H9 (cell line): ENCODE data around the gene KLHL28. TPM values are rescaled to one million over a fixed set of nuclear protein-coding genes. Genes with fewer than 3 reads are reported as not detected.

Source experiments
- DNase-seq: peaks from one replicate; pipeline ENCODE4 v3.0.0-alpha.2; 2017
- H2AFZ ChIP-seq: one replicate; pipeline ENCODE4 v1.6.1; 2013; ENCODE audit warnings: mild to moderate bottlenecking, low read length, control low read depth, moderate library complexity
- H2AK5ac ChIP-seq: 2 replicates; pipeline ENCODE4 v1.6.1; 2013; ENCODE audit warnings: low read length, control low read depth, mixed read lengths; ENCODE audit not compliant: insufficient read length
- H2BK120ac ChIP-seq: one replicate; pipeline ENCODE4 v1.6.1; 2013; ENCODE audit warnings: low read depth, mild to moderate bottlenecking, low read length, control low read depth, inconsistent platforms; ENCODE audit not compliant: poor library complexity, severe bottlenecking
- H2BK12ac ChIP-seq: 2 replicates; pipeline ENCODE4 v1.6.1; 2013; ENCODE audit warnings: low read length, control low read depth, mixed read lengths, low read depth; ENCODE audit not compliant: insufficient read length
- H2BK15ac ChIP-seq: 2 replicates; pipeline ENCODE4 v1.6.1; 2013; ENCODE audit warnings: low read depth, low read length, control low read depth
- H2BK20ac ChIP-seq: one replicate; pipeline ENCODE4 v1.6.1; 2013; ENCODE audit warnings: low read depth, mild to moderate bottlenecking, low read length, control low read depth, inconsistent platforms; ENCODE audit not compliant: poor library complexity, severe bottlenecking
- H2BK5ac ChIP-seq: 2 replicates; pipeline ENCODE4 v1.6.1; 2013; ENCODE audit warnings: low read length, control low read depth, mixed read lengths; ENCODE audit not compliant: insufficient read length
- H3K14ac ChIP-seq: 2 replicates; pipeline ENCODE4 v1.6.1; 2013; ENCODE audit warnings: low read length, control low read depth; ENCODE audit not compliant: insufficient read depth
- H3K18ac ChIP-seq: 2 replicates; pipeline ENCODE4 v1.6.1; 2013; ENCODE audit warnings: low read depth, mild to moderate bottlenecking, mixed read lengths, low read length, control low read depth; ENCODE audit not compliant: insufficient read length
- H3K23ac ChIP-seq: 2 replicates; pipeline ENCODE4 v1.6.1; 2013; ENCODE audit warnings: low read length, control low read depth, mixed read lengths, low read depth; ENCODE audit not compliant: insufficient read length
- H3K23me2 ChIP-seq: 2 replicates; pipeline ENCODE4 v1.6.1; 2013; ENCODE audit warnings: low read depth, mild to moderate bottlenecking, mixed read lengths, low read length, control low read depth; ENCODE audit not compliant: insufficient read length, poor library complexity, severe bottlenecking
- H3K27ac ChIP-seq: 2 replicates; pipeline ENCODE4 v1.5.1; 2013; ENCODE audit warnings: low read length, control low read depth, mixed read lengths, low read depth; ENCODE audit not compliant: insufficient read length
- H3K27me3 ChIP-seq: 2 replicates; pipeline ENCODE4 v1.6.1; 2013; ENCODE audit warnings: low read length, control low read depth, inconsistent platforms; ENCODE audit not compliant: insufficient read depth
- H3K4ac ChIP-seq: 2 replicates; pipeline ENCODE4 v1.6.1; 2013; ENCODE audit warnings: low read depth, mild to moderate bottlenecking, control low read depth, inconsistent platforms, low read length, moderate library complexity
- H3K4me1 ChIP-seq: 2 replicates; pipeline ENCODE4 v1.6.1; 2013; ENCODE audit warnings: low read length, control low read depth, inconsistent platforms; ENCODE audit not compliant: insufficient read depth
- H3K4me2 ChIP-seq: 2 replicates; pipeline ENCODE4 v1.6.1; 2013; ENCODE audit warnings: low read length, control low read depth, mixed read lengths; ENCODE audit not compliant: insufficient read length, insufficient read depth
- H3K56ac ChIP-seq: 2 replicates; pipeline ENCODE4 v1.6.1; 2013; ENCODE audit warnings: low read depth, mild to moderate bottlenecking, mixed read lengths, low read length, control low read depth; ENCODE audit not compliant: insufficient read length
- H3K79me1 ChIP-seq: 2 replicates; pipeline ENCODE4 v1.6.1; 2013; ENCODE audit warnings: low read depth, mild to moderate bottlenecking, moderate library complexity, low read length, control low read depth, inconsistent platforms; ENCODE audit not compliant: insufficient read depth, poor library complexity, severe bottlenecking
- H3K79me2 ChIP-seq: 2 replicates; pipeline ENCODE4 v1.6.1; 2013; ENCODE audit warnings: low read length, control low read depth, inconsistent platforms; ENCODE audit not compliant: insufficient read depth
- H3K9ac ChIP-seq: 2 replicates; pipeline ENCODE4 v1.6.1; 2013; ENCODE audit warnings: low read length, control low read depth, mixed read lengths; ENCODE audit not compliant: insufficient read length; ENCODE audit errors: extremely low read depth
- H3K9me3 ChIP-seq: one replicate; pipeline ENCODE4 v1.6.1; 2013; ENCODE audit warnings: low read depth, low read length, inconsistent platforms; ENCODE audit not compliant: control insufficient read depth
- H3T11ph ChIP-seq: one replicate; pipeline ENCODE4 v1.6.1; 2013; ENCODE audit warnings: mild to moderate bottlenecking, low read length, control low read depth, inconsistent platforms
- H4K20me1 ChIP-seq: one replicate; pipeline ENCODE4 v1.6.1; 2013; ENCODE audit not compliant: control insufficient read depth, insufficient read length, insufficient read depth
- H4K5ac ChIP-seq: 2 replicates; pipeline ENCODE4 v1.6.1; 2013; ENCODE audit warnings: low read depth, mild to moderate bottlenecking, mixed read lengths, low read length, control low read depth; ENCODE audit not compliant: insufficient read length
- H4K8ac ChIP-seq: replicated peaks from 2 replicates; pipeline ENCODE4 v1.6.1; 2013; ENCODE audit warnings: low read length, control low read depth, mixed read lengths, low read depth; ENCODE audit not compliant: insufficient read length
- H4K91ac ChIP-seq: 2 replicates; pipeline ENCODE4 v1.6.1; 2013; ENCODE audit warnings: low read depth, mild to moderate bottlenecking, moderate library complexity, mixed read lengths, low read length, control low read depth; ENCODE audit not compliant: insufficient read length
- H3K27ac Mint-ChIP-seq, 3 experiments: 2 replicates in 2 of 3; 3 replicates in 1 of 3; pipeline ENCODE4 v1.8.0; 2020 to 2021; ENCODE audit warnings: mixed read lengths in 3 of 3, mild to moderate bottlenecking in 1 of 3, moderate library complexity in 1 of 3
- H3K27me3 Mint-ChIP-seq: 2 replicates; pipeline ENCODE4 v1.8.0; 2021; ENCODE audit warnings: low read depth, mild to moderate bottlenecking, moderate library complexity, mixed read lengths
- H3K36me3 Mint-ChIP-seq, 3 experiments: 2 replicates in 2 of 3; 3 replicates in 1 of 3; pipeline ENCODE4 v1.8.0; 2020 to 2021; ENCODE audit warnings: low read depth in 3 of 3, mixed read lengths in 3 of 3; ENCODE audit not compliant: insufficient read depth in 1 of 3
- H3K4me1 Mint-ChIP-seq, 2 experiments: 2 replicates each; pipeline ENCODE4 v1.8.0; 2020; ENCODE audit warnings: mixed read lengths in 2 of 2
- H3K4me3 Mint-ChIP-seq, 2 experiments: 2 replicates in 1 of 2; 3 replicates in 1 of 2; pipeline ENCODE4 v1.8.0; 2020 to 2021; ENCODE audit warnings: mild to moderate bottlenecking in 2 of 2, mixed read lengths in 2 of 2, moderate library complexity in 1 of 2
- H3K9me3 Mint-ChIP-seq, 2 experiments: 2 replicates in 1 of 2; 3 replicates in 1 of 2; pipeline ENCODE4 v1.8.0; 2020; ENCODE audit warnings: mild to moderate bottlenecking in 2 of 2, mixed read lengths in 2 of 2, moderate library complexity in 1 of 2
- CTCF ChIP-seq: fragments of 200-600 bp; sonication (generic); conservative IDR thresholded peaks from 3 replicates; pipeline ENCODE4 v1.8.0; 2021; ENCODE audit warnings: antibody characterized with exemption, mild to moderate bottlenecking
- WGBS: extraction: QIAGEN DNeasy Blood & Tissue Kit; methylation state at CpG from one replicate; pipeline ENCODE4 v1.1.7; 2013; ENCODE audit warnings: missing lambda C conversion rate, low lambda C conversion rate, mixed read lengths; ENCODE audit not compliant: insufficient read length; ENCODE audit errors: extremely low coverage; 5-methylcytosine and 5-hydroxymethylcytosine counted together
- total RNA-seq: library from RNA; stranded (reverse); gene quantifications from 2 replicates; pipeline ENCODE4 v1.2.1, GENCODE V29; 2021

The KLHL28 gene
- total RNA-seq, 1 experiment from 2014 or later: 10.2 TPM

GRCh38 chr14:44901696-44902095 is 60.1 kb downstream of the KLHL28 start:
- no peaks in the 10 kb centered on the region for H3K79me1 ChIP-seq
- DNase-seq: no peak
- no peak overlapping the region for H3K56ac ChIP-seq
- no peak overlapping the region for H2BK5ac ChIP-seq
- no peak overlapping the region for H3K18ac ChIP-seq
- H3K27ac ChIP-seq: no peak overlapping the region
- Mint-ChIP-seq H3K27ac (no peak overlapping the region), H3K4me1 (peaks cover 12 to 14% of the 10 kb centered on the region in 2 experiments), H3K27me3 (no peaks in the 10 kb centered on the region), H3K9me3 (peaks cover 0 to 2% of the 10 kb centered on the region in 2 experiments; a peak in 1 of 5 replicates), H3K36me3 (peaks cover 0 to 2% (median 1%) of the 10 kb centered on the region in 3 experiments; a peak in 2 of 7 replicates), H3K4me3 (no peak overlapping the region)
- TF ChIP-seq CTCF: no peak
- H3K27me3 ChIP-seq: no peaks in the 10 kb centered on the region
- H4K20me1 ChIP-seq: no peaks in the 10 kb centered on the region
- H2BK120ac ChIP-seq: no peak overlapping the region
- H3K4me2 ChIP-seq: no peak overlapping the region
- WGBS: no CpG with 5 or more reads among the region's 2 CpGs
- no peak overlapping the region for H2BK15ac ChIP-seq
- no peak overlapping the region for H4K8ac ChIP-seq
- H3K9ac ChIP-seq: no peak overlapping the region
- no peak overlapping the region for H4K5ac ChIP-seq
- H2BK12ac ChIP-seq: no peak overlapping the region
- no peak overlapping the region for H3K14ac ChIP-seq
- H4K91ac ChIP-seq: no peak overlapping the region
- H3K23me2 ChIP-seq: no peaks in the 10 kb centered on the region
- H2BK20ac ChIP-seq: no peak overlapping the region
- no peaks in the 10 kb centered on the region for H3K4me1 ChIP-seq
- H3K9me3 ChIP-seq: no peaks in the 10 kb centered on the region
- no peak overlapping the region for H3T11ph ChIP-seq
- H3K79me2 ChIP-seq: no peaks in the 10 kb centered on the region
- H2AK5ac ChIP-seq: no peak overlapping the region
- H2AFZ ChIP-seq: no peak overlapping the region
- no peak overlapping the region for H3K4ac ChIP-seq
- H3K23ac ChIP-seq: no peak overlapping the region
